Neutrophil (primary cell): Measurements from ENCODE around the gene APOA4.

Experiments
- H3K27ac ChIP-seq: fragments of 200-600 bp; sonication (generic); 2 replicates; pipeline ENCODE4 v1.5.1; 2016; ENCODE audit warnings: mild to moderate bottlenecking, moderate library complexity
- H3K27me3 ChIP-seq: fragments of 200-600 bp; sonication (generic); 2 replicates; pipeline ENCODE4 v1.6.0; 2016; ENCODE audit warnings: mild to moderate bottlenecking
- H3K36me3 ChIP-seq: fragments of 200-600 bp; sonication (generic); 2 replicates; pipeline ENCODE4 v1.5.1; 2017
- H3K4me1 ChIP-seq, 2 experiments: fragments of 200-600 bp in 1 of 2; sonication (generic) in 1 of 2; 1 replicate in 1 of 2; 2 replicates in 1 of 2; pipeline versions ENCODE4 v1.5.1 to v1.6.1; 2013 to 2016; ENCODE audit warnings: low read depth in 1 of 2, low read length in 1 of 2, mild to moderate bottlenecking in 1 of 2, moderate library complexity in 1 of 2; ENCODE audit not compliant: control insufficient read depth in 1 of 2, insufficient read depth in 1 of 2
- H3K4me3 ChIP-seq, 2 experiments: fragments of 200-600 bp in 1 of 2; sonication (generic) in 1 of 2; 1 replicate in 1 of 2; 2 replicates in 1 of 2; pipeline ENCODE4 v1.5.1; 2013 to 2016; ENCODE audit warnings: low read depth in 1 of 2, low read length in 1 of 2, mild to moderate bottlenecking in 1 of 2, moderate library complexity in 1 of 2
- H3K9me3 ChIP-seq: fragments of 200-600 bp; sonication (generic); 2 replicates; pipeline ENCODE4 v1.5.1; 2016
- TF ChIP-seq, protein P1 (sequence below): fragments of 200-600 bp; sonication (generic); IDR thresholded peaks from 2 replicates; pipeline ENCODE4 v1.5.1; 2016; ENCODE audit warnings: antibody characterized with exemption

APOA4 gene

GRCh38 chr11:116861539-116861938 lies 38.4 kb upstream of the APOA4 start:
- Histone ChIP-seq H3K4me1 (no peaks in the 10 kb centered on the region), H3K4me3 (no peak overlapping the region), H3K27ac (no peak overlapping the region), H3K27me3 (no peaks in the 10 kb centered on the region), H3K36me3 (peaks cover 100% of the 10 kb centered on the region), H3K9me3 (no peaks in the 10 kb centered on the region)
- TF ChIP-seq, protein P1, sequence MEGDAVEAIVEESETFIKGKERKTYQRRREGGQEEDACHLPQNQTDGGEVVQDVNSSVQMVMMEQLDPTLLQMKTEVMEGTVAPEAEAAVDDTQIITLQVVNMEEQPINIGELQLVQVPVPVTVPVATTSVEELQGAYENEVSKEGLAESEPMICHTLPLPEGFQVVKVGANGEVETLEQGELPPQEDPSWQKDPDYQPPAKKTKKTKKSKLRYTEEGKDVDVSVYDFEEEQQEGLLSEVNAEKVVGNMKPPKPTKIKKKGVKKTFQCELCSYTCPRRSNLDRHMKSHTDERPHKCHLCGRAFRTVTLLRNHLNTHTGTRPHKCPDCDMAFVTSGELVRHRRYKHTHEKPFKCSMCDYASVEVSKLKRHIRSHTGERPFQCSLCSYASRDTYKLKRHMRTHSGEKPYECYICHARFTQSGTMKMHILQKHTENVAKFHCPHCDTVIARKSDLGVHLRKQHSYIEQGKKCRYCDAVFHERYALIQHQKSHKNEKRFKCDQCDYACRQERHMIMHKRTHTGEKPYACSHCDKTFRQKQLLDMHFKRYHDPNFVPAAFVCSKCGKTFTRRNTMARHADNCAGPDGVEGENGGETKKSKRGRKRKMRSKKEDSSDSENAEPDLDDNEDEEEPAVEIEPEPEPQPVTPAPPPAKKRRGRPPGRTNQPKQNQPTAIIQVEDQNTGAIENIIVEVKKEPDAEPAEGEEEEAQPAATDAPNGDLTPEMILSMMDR = no peak

- Histone ChIP-seq H3K36me3 (peaks cover 97% of the 10 kb centered on the region), H3K4me1 (no peaks in the 10 kb centered on the region)
Observed at GRCh38 chr11:116860303-116860702, 37.2 kb upstream of the APOA4 start.

GRCh38 chr11:116859175-116859574 lies 36.1 kb upstream of the APOA4 start:
- H3K27me3 ChIP-seq = no peaks in the 10 kb centered on the region
- H3K4me3 ChIP-seq = no peak overlapping the region
- H3K4me1 ChIP-seq = no peaks in the 10 kb centered on the region
- peaks cover 95% of the 10 kb centered on the region for H3K36me3 ChIP-seq
- H3K9me3 ChIP-seq = no peaks in the 10 kb centered on the region
- TF ChIP-seq, protein P1 = no peak
- H3K27ac ChIP-seq = no peak overlapping the region

More at GRCh38 chr11:116860303-116860702, 37.2 kb upstream of the APOA4 start:
- Histone ChIP-seq H3K9me3 (no peaks in the 10 kb centered on the region), H3K27ac (no peak overlapping the region), H3K4me3 (no peak overlapping the region), H3K27me3 (no peaks in the 10 kb centered on the region)
- TF ChIP-seq, protein P1 = no peak

DNA sequence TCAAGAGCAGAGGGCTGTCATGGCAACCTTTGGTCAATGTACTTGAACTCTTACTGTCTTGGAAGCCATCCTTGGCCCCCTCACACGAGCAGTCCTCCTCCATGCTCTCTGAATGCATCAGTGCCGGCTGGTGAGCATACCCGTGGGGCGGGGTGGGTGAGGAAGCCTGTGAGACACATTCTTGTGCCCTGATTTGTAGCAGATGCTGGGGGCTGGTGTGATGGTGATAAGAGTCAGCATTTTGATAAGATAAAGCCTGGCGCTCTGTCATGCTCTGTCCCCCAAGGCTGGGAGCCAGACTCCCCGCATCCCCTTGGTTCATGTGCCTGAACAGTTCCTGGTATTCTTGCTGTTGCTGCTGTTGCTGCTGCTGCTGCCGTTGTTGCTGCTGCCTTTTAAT lies 34.8 kb upstream of the APOA4 start:
- no peaks in the 10 kb centered on the region for H3K27me3 ChIP-seq
- H3K4me1 ChIP-seq = peaks cover 10 to 12% of the 10 kb centered on the region in 2 experiments
- no peak overlapping the region for H3K27ac ChIP-seq
- no peak overlapping the region for H3K4me3 ChIP-seq
- H3K36me3 ChIP-seq = peaks cover 88% of the 10 kb centered on the region
- no peaks in the 10 kb centered on the region for H3K9me3 ChIP-seq
- TF ChIP-seq, protein P1 = no peak

GRCh38 chr11:116857316-116857715 lies 34.2 kb upstream of the APOA4 start:
- no peak overlapping the region for H3K27ac ChIP-seq
- H3K4me1 ChIP-seq = peaks cover 15 to 18% of the 10 kb centered on the region in 2 experiments
- no peaks in the 10 kb centered on the region for H3K9me3 ChIP-seq
- TF ChIP-seq, protein P1 = no peak
- H3K36me3 ChIP-seq = peaks cover 82% of the 10 kb centered on the region
- H3K4me3 ChIP-seq = no peak overlapping the region
- H3K27me3 ChIP-seq = no peaks in the 10 kb centered on the region

DNA sequence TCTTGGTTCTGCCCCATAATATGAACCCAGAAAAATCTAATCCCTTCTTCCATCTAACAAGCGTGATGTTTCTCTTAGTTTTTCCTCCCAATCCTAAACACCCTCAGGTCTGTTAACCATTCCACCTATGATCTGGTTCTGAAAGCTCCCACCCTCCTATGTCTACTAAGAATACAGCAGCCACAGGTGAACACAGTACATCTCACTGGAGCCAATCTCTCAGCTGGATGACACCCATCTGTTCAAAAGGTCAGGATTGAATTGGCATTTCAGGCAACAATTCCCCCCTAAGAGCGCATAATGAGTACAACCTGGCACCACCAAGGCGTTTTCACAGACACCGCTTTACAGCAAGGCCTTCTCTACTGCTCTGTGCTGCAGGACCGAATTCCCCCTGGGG lies 33.3 kb upstream of the APOA4 start:
- Histone ChIP-seq H3K4me1 (peaks cover 24 to 27% of the 10 kb centered on the region in 2 experiments), H3K27me3 (no peaks in the 10 kb centered on the region), H3K4me3 (no peak overlapping the region), H3K36me3 (peaks cover 73% of the 10 kb centered on the region), H3K27ac (no peak overlapping the region), H3K9me3 (no peaks in the 10 kb centered on the region)
- TF ChIP-seq, protein P1 = no peak
